HepG2 (cell line): ENCODE results near the gene PAFAH1B2. TPM values are rescaled to one million over a fixed set of nuclear protein-coding genes. Genes with fewer than 3 reads are reported as not detected.

Experiments used
- ATAC-seq: fragments of 200-7000 bp; cut with Tn5 transposase; 3 replicates; pipeline ENCODE4 v1.9.1; 2020; ENCODE audit warnings: mild to moderate bottlenecking, moderate library complexity
- BruUV-seq: library from RNA; stranded (reverse); fragments of 400-500 nt; replicated peaks from 2 replicates; lab custom pipeline; 2021; lab: Mats Ljungman, UMichigan
- CTCF ChIA-PET: fragments of 300-600 bp; formaldehyde crosslinking; extraction: SDS; loops from one replicate; lab custom pipeline; 2021; ENCODE audit warnings: low total read pairs, inconsistent platforms, low intra/inter-chr PET ratio; lab: Yijun Ruan, JAX
- POLR2A ChIA-PET: fragments of 350-600 bp; sonication (Branson Sonifier 250); formaldehyde crosslinking; loops from one replicate; lab custom pipeline; 2020; ENCODE audit warnings: antibody characterized with exemption, inconsistent platforms; lab: Yijun Ruan, JAX
- DNase-seq: peaks from one replicate; pipeline ENCODE4 v3.0.0-alpha.2; 2015; ENCODE audit warnings: low spot score
- FAIRE-seq: peaks from 3 replicates; lab custom pipeline; 2011; peaks lifted over from hg19 to GRCh38; lab: Jason Lieb, UNC
- H2AFZ ChIP-seq: one replicate; pipeline ENCODE4 v1.6.1; 2011; ENCODE audit warnings: low read length, inconsistent platforms
- H3K27ac ChIP-seq: fragments of 300-600 bp; 3 replicates; pipeline ENCODE4 v1.8.0; 2011; ENCODE audit warnings: mixed run types, mild to moderate bottlenecking, mixed read lengths, low read length, inconsistent platforms; ENCODE audit not compliant: insufficient read depth; ENCODE audit errors: extremely low read length
- H3K27me3 ChIP-seq, 2 experiments: fragments of 200-600 bp in 1 of 2; 2 replicates in 1 of 2; 3 replicates in 1 of 2; pipeline versions ENCODE4 v1.6.0 to v1.8.0; 2011; ENCODE audit warnings: low read length in 2 of 2, mild to moderate bottlenecking in 2 of 2, moderate library complexity in 2 of 2, inconsistent platforms in 1 of 2; ENCODE audit not compliant: insufficient read depth in 2 of 2, control insufficient read depth in 1 of 2
- H3K36me3 ChIP-seq, 2 experiments: fragments of 200-600 bp in 1 of 2; replicated peaks in 1 of 2; 2 replicates in 1 of 2; 3 replicates in 1 of 2; pipeline versions ENCODE4 v1.5.1 to v1.8.0; 2011; ENCODE audit warnings: low read length in 2 of 2, inconsistent platforms in 1 of 2; ENCODE audit not compliant: insufficient read depth in 2 of 2, control insufficient read depth in 1 of 2
- H3K4me1 ChIP-seq: 2 replicates; pipeline ENCODE4 v1.5.1; 2012; ENCODE audit warnings: low read length, inconsistent platforms; ENCODE audit not compliant: insufficient read depth
- H3K4me2 ChIP-seq: 2 replicates; pipeline ENCODE4 v1.6.0; 2011; ENCODE audit warnings: low read depth, low read length, inconsistent platforms
- H3K4me3 ChIP-seq, 3 experiments: fragments of 200-600 bp in 1 of 3; sonication (generic), shearing (Covaris generic) in 1 of 3; replicated peaks in 1 of 3; 2 replicates each; pipeline ENCODE4 v1.5.1; 2011 to 2016; ENCODE audit warnings: low read length in 3 of 3, inconsistent platforms in 2 of 3, low read depth in 2 of 3, mild to moderate bottlenecking in 2 of 3, control low read depth in 1 of 3, mixed read lengths in 1 of 3; ENCODE audit not compliant: insufficient read depth in 1 of 3
- H3K79me2 ChIP-seq: one replicate; pipeline ENCODE4 v1.6.1; 2011; ENCODE audit warnings: low read length, inconsistent platforms; ENCODE audit not compliant: insufficient read depth
- H3K9ac ChIP-seq: 2 replicates; pipeline ENCODE4 v1.6.0; 2011; ENCODE audit warnings: mild to moderate bottlenecking, low read depth, low read length, inconsistent platforms; ENCODE audit not compliant: insufficient read depth
- H3K9me3 ChIP-seq: 2 replicates; pipeline ENCODE4 v1.5.1; 2012; ENCODE audit warnings: mild to moderate bottlenecking, low read length
- H4K20me1 ChIP-seq: 2 replicates; pipeline ENCODE4 v1.6.0; 2011; ENCODE audit warnings: inconsistent platforms, mild to moderate bottlenecking, low read length, moderate library complexity; ENCODE audit not compliant: insufficient read depth
- ATF3 ChIP-seq: sonication (generic); formaldehyde crosslinking; IDR thresholded peaks from 2 replicates; pipeline ENCODE4 v1.4.0; 2020; ENCODE audit warnings: missing genetic modification reagents
- FOXJ3 ChIP-seq: sonication (generic); formaldehyde crosslinking; IDR thresholded peaks from 2 replicates; pipeline ENCODE4 v1.4.0; 2020; ENCODE audit warnings: missing genetic modification reagents, mild to moderate bottlenecking, borderline replicate concordance
- IKZF4 ChIP-seq: sonication (generic); formaldehyde crosslinking; IDR thresholded peaks from 2 replicates; pipeline ENCODE4 v1.5.1; 2020; ENCODE audit warnings: borderline replicate concordance, mild to moderate bottlenecking, low read depth, missing genetic modification reagents; ENCODE audit errors: not compliant biosample characterization
- KDM4B ChIP-seq: sonication (generic); formaldehyde crosslinking; IDR thresholded peaks from 2 replicates; pipeline ENCODE4 v1.4.0; 2020; ENCODE audit warnings: missing genetic modification reagents
- PCBP1 ChIP-seq: fragments of 200-400 bp; formaldehyde crosslinking; IDR thresholded peaks from 2 replicates; pipeline ENCODE4 v1.6.1; 2017; ENCODE audit warnings: mild to moderate bottlenecking, low read depth, low read length, borderline replicate concordance
- POGZ ChIP-seq: sonication (generic); formaldehyde crosslinking; IDR thresholded peaks from 2 replicates; pipeline ENCODE4 v1.4.0; 2020; ENCODE audit warnings: mild to moderate bottlenecking, missing genetic modification reagents
- PREB ChIP-seq: sonication (generic); formaldehyde crosslinking; IDR thresholded peaks from 2 replicates; pipeline ENCODE4 v1.4.0; 2020; ENCODE audit warnings: missing genetic modification reagents
- RARA ChIP-seq: IDR thresholded peaks from 2 replicates; pipeline ENCODE4 v1.6.1; 2016; ENCODE audit warnings: missing genetic modification reagents, missing compliant biosample characterization
- SRF ChIP-seq: IDR thresholded peaks from 2 replicates; pipeline ENCODE4 v1.6.1; 2011; ENCODE audit warnings: mild to moderate bottlenecking, low read depth, low read length, moderate library complexity
- USF2 ChIP-seq, 2 experiments: sonication (generic) in 1 of 2; formaldehyde crosslinking in 1 of 2; IDR thresholded peaks; 2 replicates each; pipeline versions ENCODE4 v1.5.1 to v1.6.1; 2011 to 2020; ENCODE audit warnings: borderline replicate concordance in 1 of 2, low read depth in 1 of 2, low read length in 1 of 2, mild to moderate bottlenecking in 1 of 2, missing genetic modification reagents in 1 of 2, moderate library complexity in 1 of 2
- WIZ ChIP-seq: sonication (generic); formaldehyde crosslinking; IDR thresholded peaks from 2 replicates; pipeline ENCODE4 v1.5.1; 2020; ENCODE audit warnings: mild to moderate bottlenecking, missing genetic modification reagents
- ZNF7 ChIP-seq: IDR thresholded peaks from 2 replicates; pipeline ENCODE4 v1.6.1; 2016; ENCODE audit warnings: missing biosample characterization, missing genetic modification reagents
- ZNF777 ChIP-seq: sonication (generic); formaldehyde crosslinking; IDR thresholded peaks from 2 replicates; pipeline ENCODE4 v1.4.0; 2020; ENCODE audit warnings: missing genetic modification reagents
- ZSCAN5A ChIP-seq: sonication (generic); formaldehyde crosslinking; IDR thresholded peaks from 2 replicates; pipeline ENCODE4 v1.8.0; 2022; ENCODE audit warnings: mild to moderate bottlenecking, missing genetic modification reagents, borderline replicate concordance
- WGBS: methylation state at CpG from one replicate; pipeline ENCODE4 v1.1.6; 2017; ENCODE audit warnings: low lambda C conversion rate; 5-methylcytosine and 5-hydroxymethylcytosine counted together
- in situ Hi-C: cut with HindIII; loops from 2 replicates; pipeline ENCODE4 v1.10.0; 2017; ENCODE audit warnings: low pct_unique_long_range_greater_than_20kb; ENCODE audit not compliant: extremely low pct_ligation_motif_present
- intact Hi-C: fragments of 100-400 bp; cut with micrococcal nuclease; formaldehyde crosslinking; loops from one replicate; pipeline ENCODE4 v1.10.0; 2022; ENCODE audit not compliant: unreplicated experiment
- polyA plus RNA-seq, 8 experiments: library from polyadenylated mRNA; depleted of rRNA in 3 of 8; stranded (reverse) in 7 of 8; unstranded in 1 of 8; fragments of >200 nt; fragmentation: Illumina TruSeq in 4 of 8; extraction: Trizol in 4 of 8; gene quantifications; 2 replicates each; pipeline versions ENCODE4 v1.2.1 to v1.2.3, GENCODE V29; 2011 to 2016; ENCODE audit warnings: low read depth in 4 of 8, missing spikeins in 1 of 8, mixed read lengths in 1 of 8; ENCODE audit not compliant: insufficient read depth in 1 of 8
- total RNA-seq, 5 experiments: library from RNA; depleted of rRNA; stranded (reverse); fragments of >200 nt; fragmentation: Illumina TruSeq; extraction: Trizol; gene quantifications; 2 replicates each; pipeline ENCODE4 v1.2.3, GENCODE V29; 2016; ENCODE audit warnings: low read depth in 1 of 5

The PAFAH1B2 gene
- total and polyA plus RNA-seq, 2 of the 13 experiments (the other 11 are each of a cell fraction or from before 2014, with no cell fraction given) = 28.8 to 104 TPM

- peak within 1 kb of the TSS; percentile 76 for H2AFZ ChIP-seq
- FAIRE-seq (no peak), DNase-seq (peak; percentile 65), ATAC-seq (peak; percentile 66)
- in situ Hi-C loops = loop anchor here (5.0 to 10.0 kb wide), 2 partner anchors 216 to 304 kb away; partner anchors contain the start of gene APOA5
- H4K20me1 ChIP-seq = peaks cover 27% of the 10 kb centered on the region
- ChIA-PET CTCF (no interaction called here), POLR2A (interaction anchor here (0.6 to 5.8 kb wide), 13 partner anchors 8 to 310 kb away, joined by 3 to 69 read pairs (median 4); partner anchors contain the start of genes APOA1, APOC3 and PAFAH1B2)
- H3K9me3 ChIP-seq = no peaks in the 10 kb centered on the region
- no peaks in the 10 kb centered on the region; a peak in 1 of 5 replicates for H3K27me3 ChIP-seq
- H3K4me1 ChIP-seq = peaks cover 53% of the 10 kb centered on the region
- H3K4me2 ChIP-seq = peak within 1 kb of the TSS; percentile 100
- H3K36me3 ChIP-seq = no peaks in the 10 kb centered on the region
- intact Hi-C loops = loop anchor here (5.0 kb wide), 1 partner anchor 76 kb away; no protein-coding TSS in a partner anchor
- peak within 1 kb of the TSS; percentile 80 for H3K27ac ChIP-seq
- 2% methylated on average over 14 of the region's 78 CpGs for WGBS
- peaks cover 43% of the 10 kb centered on the region for H3K79me2 ChIP-seq
- H3K4me3 ChIP-seq = peak within 1 kb of the TSS; percentile 79 to 89 (median 87)
- TSS peak; percentile 96 for BruUV-seq
- H3K9ac ChIP-seq = peak within 1 kb of the TSS; percentile 88
- no peak for TF ChIP-seq ZNF7 (CRISPR knock-in tag)
- no peak for TF ChIP-seq WIZ
- TF ChIP-seq USF2 (IDR thresholded peaks at IDR 0.05; ENCODE audit: low read depth, low read length) = peak; percentile 92
- TF ChIP-seq USF2 (CRISPR knock-in tag; IDR thresholded peaks at IDR 0.05; ENCODE audit: borderline replicate concordance) = peak; percentile 92; the same call in 1 of the 2 replicates
- TF ChIP-seq KDM4B = no peak
- no peak for TF ChIP-seq RARA (CRISPR knock-in tag)
- peak; percentile 43; the same call in 1 of the 2 replicates for TF ChIP-seq POGZ
- no peak for TF ChIP-seq SRF
- TF ChIP-seq ATF3 (CRISPR knock-in tag) = 0 out of 2 replicates have a peak, but pooled peaks have one; percentile 29
- TF ChIP-seq IKZF4 = no peak
- no peak for TF ChIP-seq ZNF777 (CRISPR knock-in tag)
- 0 out of 2 replicates have a peak, but pooled peaks have one; percentile 43 for TF ChIP-seq PCBP1
- TF ChIP-seq ZSCAN5A (CRISPR knock-in tag) = no peak
- no peak for TF ChIP-seq PREB
- no peak for TF ChIP-seq FOXJ3
Observed at GRCh38 chr11:117098269-117099232, 45.5 kb upstream of the PAFAH1B2 start, which contains the start of gene SIK3. Gene SIK3, minus strand, starts transcription at chr11:117098428. Its CDS starts 13 bp downstream, at chr11:117098415.
